Measurements from ENCODE around the gene GPR139.

Gene GPR139

DNA sequence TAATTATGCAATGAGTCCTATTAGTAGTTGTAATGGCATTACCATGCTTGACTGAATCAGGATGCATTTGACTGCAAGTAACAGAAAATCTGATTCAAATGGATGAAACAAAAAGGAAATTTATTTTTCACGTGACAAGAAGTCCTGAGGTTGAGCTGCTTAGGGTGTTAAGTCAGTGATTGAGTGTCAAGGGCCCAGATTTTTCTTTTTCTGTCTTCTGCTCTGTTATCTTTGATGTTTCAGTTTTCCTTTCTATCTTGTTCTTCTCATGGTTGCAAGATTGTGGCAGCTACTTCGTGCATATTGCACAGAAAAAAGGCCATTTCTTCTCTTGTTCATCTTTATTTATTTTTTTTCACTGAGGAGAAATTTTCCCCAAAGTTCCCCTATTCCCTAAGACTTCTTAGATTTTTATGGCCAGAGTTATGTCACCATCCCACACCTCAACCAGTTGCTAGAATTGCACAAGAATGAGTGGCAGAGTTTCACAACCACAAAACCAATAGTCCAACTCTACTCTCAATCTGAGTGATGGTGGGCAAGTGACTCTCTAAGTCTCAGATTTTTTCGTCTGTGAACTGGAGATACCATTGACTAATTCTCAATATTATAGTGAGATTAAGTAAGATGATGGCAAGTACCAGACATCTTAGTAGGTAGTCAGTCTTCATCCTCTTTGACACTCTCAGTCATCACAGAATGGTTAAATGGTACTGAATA lies 15.7 kb upstream of the GPR139 start:
- H2AFZ ChIP-seq (ENCODE audit: low read length, unreplicated experiment) = no peak overlapping the region
- H3K36me3 ChIP-seq (ENCODE audit: insufficient read depth, low read length) = no peaks in the 10 kb centered on the region
- H3K79me2 ChIP-seq (ENCODE audit: control insufficient read depth, insufficient read depth, low read length, unreplicated experiment) = no peaks in the 10 kb centered on the region
- 0 out of 2 replicates have a peak, but pooled peaks cover 8% of the 10 kb centered on the region for H3K27me3 ChIP-seq (ENCODE audit: insufficient read depth, low read length)
- no peak overlapping the region for H3K27ac ChIP-seq (ENCODE audit: low read depth, low read length)
- H3K4me1 ChIP-seq (ENCODE audit: control insufficient read depth, insufficient read depth, low read length, unreplicated experiment) = no peaks in the 10 kb centered on the region
- H3K4me3 ChIP-seq (ENCODE audit: low read depth, low read length) = no peak overlapping the region

DNA sequence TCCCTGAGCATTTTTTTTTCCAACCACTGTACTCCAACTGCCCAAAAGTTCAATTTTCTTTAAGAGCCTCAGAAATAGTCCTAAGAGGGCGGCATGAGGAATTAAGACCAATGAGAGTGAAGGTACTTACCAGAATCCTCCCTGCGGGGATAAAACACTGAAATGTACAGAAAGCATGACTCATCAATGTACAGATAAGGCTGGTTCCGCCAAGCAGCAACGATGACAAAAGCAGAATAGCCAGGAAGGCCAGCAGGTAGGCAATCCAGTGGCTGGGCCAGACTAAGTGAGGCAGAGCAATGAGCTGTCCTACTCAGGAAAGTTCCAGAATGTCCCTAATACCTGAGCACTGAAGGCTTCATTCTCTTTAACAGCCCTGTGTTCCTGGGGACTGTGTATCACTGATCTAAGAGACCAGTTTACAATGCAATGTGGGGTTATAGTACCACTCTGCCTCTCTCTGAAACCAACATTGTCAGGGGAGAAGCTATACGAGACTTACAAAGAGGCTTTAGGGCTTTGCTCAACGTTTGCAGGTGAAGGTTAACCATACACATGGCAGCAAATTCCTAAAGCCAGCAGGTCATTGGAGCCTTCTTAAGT lies 11.0 kb upstream of the GPR139 start:
- Histone ChIP-seq H3K4me3 (ENCODE audit: low read depth, low read length) (no peak overlapping the region), H3K27ac (ENCODE audit: low read depth, low read length) (no peak overlapping the region), H3K4me1 (ENCODE audit: control insufficient read depth, insufficient read depth, low read length, unreplicated experiment) (no peaks in the 10 kb centered on the region), H2AFZ (ENCODE audit: low read length, unreplicated experiment) (no peak overlapping the region), H3K36me3 (ENCODE audit: insufficient read depth, low read length) (no peaks in the 10 kb centered on the region), H3K27me3 (ENCODE audit: insufficient read depth, low read length) (0 out of 2 replicates have a peak, but pooled peaks cover 9% of the 10 kb centered on the region), H3K79me2 (ENCODE audit: control insufficient read depth, insufficient read depth, low read length, unreplicated experiment) (no peaks in the 10 kb centered on the region)

DNA sequence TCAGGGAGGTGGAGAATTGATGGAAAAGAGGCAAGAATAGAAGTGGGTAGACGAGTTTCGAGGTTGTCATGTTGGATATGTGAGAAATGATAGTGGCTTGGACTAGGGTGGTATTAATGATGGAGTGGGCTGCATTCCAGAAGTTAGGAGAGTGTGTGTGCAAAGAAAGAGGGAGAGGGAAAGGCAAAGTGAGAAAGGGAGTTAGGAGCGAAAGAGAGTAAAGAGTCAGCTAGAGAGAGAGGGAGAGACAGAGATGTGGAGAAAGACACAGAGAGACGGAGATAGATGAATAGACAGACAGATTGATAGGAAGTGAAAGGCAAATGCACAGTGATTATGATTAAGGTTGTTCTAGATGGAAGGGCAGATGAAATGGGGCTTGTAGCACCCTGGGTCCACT lies 5.4 kb upstream of the GPR139 start:
- H3K27ac ChIP-seq (ENCODE audit: low read depth, low read length) = no peak overlapping the region
- no peak overlapping the region for H3K4me3 ChIP-seq (ENCODE audit: low read depth, low read length)
- no peak overlapping the region for H2AFZ ChIP-seq (ENCODE audit: low read length, unreplicated experiment)
- H3K4me1 ChIP-seq (ENCODE audit: control insufficient read depth, insufficient read depth, low read length, unreplicated experiment) = no peaks in the 10 kb centered on the region
- H3K79me2 ChIP-seq (ENCODE audit: control insufficient read depth, insufficient read depth, low read length, unreplicated experiment) = no peaks in the 10 kb centered on the region
- no peaks in the 10 kb centered on the region for H3K36me3 ChIP-seq (ENCODE audit: insufficient read depth, low read length)
- peaks cover 21% of the 10 kb centered on the region; the same call in 1 of the 2 replicates for H3K27me3 ChIP-seq (ENCODE audit: insufficient read depth, low read length)

DNA sequence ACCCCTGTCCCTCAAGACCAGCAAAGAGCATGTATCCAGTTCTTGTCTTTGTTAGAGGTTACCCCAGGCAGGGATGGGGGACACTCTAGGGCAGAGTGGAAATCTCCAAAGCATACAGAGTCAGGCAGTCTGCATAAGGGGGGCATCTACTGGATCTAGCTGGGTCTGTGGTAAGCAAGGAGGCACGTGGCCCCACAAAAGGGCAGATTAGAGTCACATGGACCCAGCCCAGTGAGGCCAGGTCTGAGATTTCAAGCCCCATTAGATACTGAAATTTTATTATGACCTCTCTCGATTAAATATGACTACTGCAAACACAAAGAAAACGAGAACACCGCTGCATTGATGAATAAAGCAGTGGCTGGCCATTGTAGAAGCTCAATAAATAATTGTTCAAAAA lies 1.6 kb upstream of the GPR139 start:
- H3K27ac ChIP-seq (ENCODE audit: low read depth, low read length) = no peak overlapping the region
- no peak overlapping the region for H3K4me3 ChIP-seq (ENCODE audit: low read depth, low read length)
- no peaks in the 10 kb centered on the region for H3K79me2 ChIP-seq (ENCODE audit: control insufficient read depth, insufficient read depth, low read length, unreplicated experiment)
- no peaks in the 10 kb centered on the region for H3K4me1 ChIP-seq (ENCODE audit: control insufficient read depth, insufficient read depth, low read length, unreplicated experiment)
- peaks cover 51% of the 10 kb centered on the region for H3K27me3 ChIP-seq (ENCODE audit: insufficient read depth, low read length)
- no peaks in the 10 kb centered on the region for H3K36me3 ChIP-seq (ENCODE audit: insufficient read depth, low read length)
- H2AFZ ChIP-seq (ENCODE audit: low read length, unreplicated experiment) = no peak overlapping the region

DNA sequence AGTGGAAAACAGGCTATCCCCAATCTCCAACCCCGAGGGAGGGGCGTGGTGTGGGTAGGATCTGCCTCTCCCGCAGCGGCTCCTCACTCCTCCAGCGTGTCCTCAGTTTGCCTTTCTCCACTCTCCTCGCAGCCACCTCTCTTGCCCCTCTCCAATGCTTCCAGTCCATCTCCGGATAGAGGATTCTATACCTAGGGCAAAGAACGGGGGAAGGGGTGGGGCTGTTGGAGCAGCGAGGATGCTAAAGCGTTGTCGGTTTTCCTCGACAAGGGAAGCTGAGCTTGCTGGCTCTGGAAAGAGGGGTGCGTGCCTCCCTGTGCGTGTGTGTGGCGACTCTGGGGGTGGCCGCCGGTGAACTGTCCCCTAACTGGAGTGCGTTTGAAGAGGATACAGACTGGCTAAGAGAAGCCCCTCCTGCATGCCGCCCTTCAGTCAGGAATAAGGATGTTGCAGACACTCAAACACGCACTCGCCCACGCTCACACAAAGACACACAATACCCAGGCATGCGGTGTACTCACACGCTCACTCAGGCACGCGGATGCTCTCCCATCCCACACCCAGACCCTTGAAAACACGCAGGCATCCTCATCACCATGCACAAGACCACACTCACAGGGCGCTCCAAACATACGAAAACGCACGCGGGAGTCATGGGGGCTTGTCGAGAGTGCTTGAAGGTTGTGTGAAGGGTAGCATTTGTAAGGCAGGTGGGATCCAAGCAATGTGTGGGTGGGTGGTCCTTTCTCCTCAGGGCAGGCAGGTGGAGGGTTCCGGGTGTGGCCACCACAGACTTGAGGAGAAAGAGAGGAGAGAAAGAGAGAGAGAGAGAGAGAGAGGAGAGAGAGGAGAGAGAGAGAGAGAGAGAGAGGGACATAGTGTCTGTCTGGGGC lies 655 bp upstream of the GPR139 start:
- Histone ChIP-seq H3K4me3 (ENCODE audit: low read depth, low read length) (no peak overlapping the region), H3K79me2 (ENCODE audit: control insufficient read depth, insufficient read depth, low read length, unreplicated experiment) (no peaks in the 10 kb centered on the region), H3K36me3 (ENCODE audit: insufficient read depth, low read length) (no peaks in the 10 kb centered on the region), H3K27ac (ENCODE audit: low read depth, low read length) (no peak overlapping the region), H3K27me3 (ENCODE audit: insufficient read depth, low read length) (peaks cover 52% of the 10 kb centered on the region), H2AFZ (ENCODE audit: low read length, unreplicated experiment) (no peak overlapping the region), H3K4me1 (ENCODE audit: control insufficient read depth, insufficient read depth, low read length, unreplicated experiment) (no peaks in the 10 kb centered on the region)

DNA sequence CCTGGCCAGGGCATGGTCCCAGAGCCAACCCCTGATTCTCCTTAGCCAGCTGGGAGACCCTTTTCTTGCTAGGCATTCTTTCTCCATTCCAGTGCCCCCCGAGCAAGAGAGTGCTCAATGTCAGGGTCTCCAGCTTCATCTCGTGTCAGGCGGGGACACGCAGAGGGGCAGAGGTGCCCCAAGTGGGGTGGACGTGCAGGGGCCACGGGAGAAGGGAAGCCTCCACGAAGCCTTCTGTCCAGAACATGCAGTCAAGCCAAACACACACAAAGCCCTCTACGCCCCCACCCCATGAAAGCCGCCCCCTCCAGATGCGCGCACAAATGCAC lies 852 bp downstream of the GPR139 start:
- Histone ChIP-seq H3K4me3 (ENCODE audit: low read depth, low read length) (no peak overlapping the region), H3K4me1 (ENCODE audit: control insufficient read depth, insufficient read depth, low read length, unreplicated experiment) (no peaks in the 10 kb centered on the region), H3K79me2 (ENCODE audit: control insufficient read depth, insufficient read depth, low read length, unreplicated experiment) (no peaks in the 10 kb centered on the region), H3K27ac (ENCODE audit: low read depth, low read length) (no peak overlapping the region), H3K36me3 (ENCODE audit: insufficient read depth, low read length) (no peaks in the 10 kb centered on the region), H2AFZ (ENCODE audit: low read length, unreplicated experiment) (no peak overlapping the region), H3K27me3 (ENCODE audit: insufficient read depth, low read length) (peaks cover 55% of the 10 kb centered on the region)

DNA sequence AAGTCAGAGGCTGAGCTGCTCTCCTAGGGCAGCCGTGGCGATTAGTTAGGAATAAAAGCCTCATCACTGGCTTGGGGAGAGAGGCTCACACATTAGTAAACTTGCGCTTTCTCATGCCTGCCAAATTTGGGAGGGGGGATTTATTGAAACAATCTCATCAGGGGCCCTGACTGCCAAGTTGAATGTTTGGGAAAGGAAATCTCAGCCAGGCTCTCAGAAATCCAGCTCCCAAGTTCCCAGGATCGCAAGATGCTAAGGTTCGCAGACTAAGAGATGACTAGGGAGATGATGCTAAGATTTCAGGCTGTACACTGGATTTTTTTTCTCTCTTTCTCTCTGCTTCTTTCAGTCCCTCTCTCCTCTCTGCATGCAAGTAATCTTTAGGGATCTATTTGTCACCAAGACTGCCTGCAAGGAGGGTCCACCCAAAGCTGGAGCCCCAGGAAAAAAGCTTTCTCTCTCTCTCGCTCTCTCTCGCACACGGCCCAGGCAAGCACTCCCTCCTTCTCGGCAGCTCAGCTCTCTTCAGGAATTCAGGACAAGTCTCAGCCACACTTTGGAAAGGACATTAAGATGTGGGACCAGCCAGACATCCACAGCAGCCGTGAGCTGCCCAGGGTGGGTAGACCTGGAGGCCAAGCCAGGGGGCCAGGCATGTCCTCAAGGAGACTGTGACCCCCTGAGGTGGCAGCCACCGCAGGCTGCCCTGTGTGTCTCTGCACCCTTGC lies 1.4 kb downstream of the GPR139 start:
- no peaks in the 10 kb centered on the region for H3K36me3 ChIP-seq (ENCODE audit: insufficient read depth, low read length)
- no peaks in the 10 kb centered on the region for H3K4me1 ChIP-seq (ENCODE audit: control insufficient read depth, insufficient read depth, low read length, unreplicated experiment)
- no peak overlapping the region for H2AFZ ChIP-seq (ENCODE audit: low read length, unreplicated experiment)
- H3K79me2 ChIP-seq (ENCODE audit: control insufficient read depth, insufficient read depth, low read length, unreplicated experiment) = no peaks in the 10 kb centered on the region
- no peak overlapping the region for H3K27ac ChIP-seq (ENCODE audit: low read depth, low read length)
- no peak overlapping the region for H3K4me3 ChIP-seq (ENCODE audit: low read depth, low read length)
- peaks cover 55% of the 10 kb centered on the region for H3K27me3 ChIP-seq (ENCODE audit: insufficient read depth, low read length)

DNA sequence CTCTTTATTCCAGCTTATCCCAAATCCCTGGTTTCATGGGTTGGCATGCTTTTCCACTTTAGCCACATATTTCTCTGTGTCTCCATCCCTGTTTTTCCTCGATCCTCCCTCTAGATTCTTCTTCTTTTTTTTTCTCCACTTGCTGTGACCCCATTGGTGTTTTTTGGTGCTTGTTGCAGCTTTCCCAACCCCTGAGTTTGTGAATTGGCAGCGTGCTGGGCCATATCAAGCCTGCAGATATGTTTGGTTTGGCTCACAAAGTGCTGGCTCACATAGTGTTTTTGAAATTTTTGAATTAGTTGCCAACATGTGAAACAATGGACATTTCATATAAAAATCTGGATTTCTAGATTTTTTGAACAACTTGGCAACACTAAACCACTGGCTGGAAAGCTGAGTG lies 8.8 kb downstream of the GPR139 start:
- no peak overlapping the region for H3K4me3 ChIP-seq (ENCODE audit: low read depth, low read length)
- 0 out of 2 replicates have a peak, but pooled peaks cover 4% of the 10 kb centered on the region for H3K27me3 ChIP-seq (ENCODE audit: insufficient read depth, low read length)
- H3K79me2 ChIP-seq (ENCODE audit: control insufficient read depth, insufficient read depth, low read length, unreplicated experiment) = no peaks in the 10 kb centered on the region
- no peak overlapping the region for H2AFZ ChIP-seq (ENCODE audit: low read length, unreplicated experiment)
- H3K27ac ChIP-seq (ENCODE audit: low read depth, low read length) = no peak overlapping the region
- no peaks in the 10 kb centered on the region for H3K4me1 ChIP-seq (ENCODE audit: control insufficient read depth, insufficient read depth, low read length, unreplicated experiment)
- H3K36me3 ChIP-seq (ENCODE audit: insufficient read depth, low read length) = no peaks in the 10 kb centered on the region

DNA sequence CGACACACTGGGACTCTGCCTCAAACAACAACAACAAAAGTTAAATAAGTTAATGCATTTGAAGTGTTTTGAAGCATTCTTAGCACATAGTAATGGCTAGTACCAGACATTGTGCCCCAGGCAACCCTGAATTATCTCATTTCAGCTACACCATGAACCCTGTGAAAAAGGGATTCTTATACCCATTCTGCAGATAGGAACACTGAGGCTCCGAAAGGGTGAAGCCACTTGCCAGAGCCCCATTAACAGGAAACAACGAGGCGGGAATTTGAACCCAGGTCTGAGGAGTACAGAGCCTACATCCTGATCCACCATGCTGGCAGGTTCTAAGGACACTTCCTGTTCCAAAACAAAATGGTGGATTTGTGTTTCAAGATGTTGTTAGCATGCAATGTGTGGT lies 9.2 kb downstream of the GPR139 start:
- no peak overlapping the region for H2AFZ ChIP-seq (ENCODE audit: low read length, unreplicated experiment)
- H3K27ac ChIP-seq (ENCODE audit: low read depth, low read length) = no peak overlapping the region
- H3K36me3 ChIP-seq (ENCODE audit: insufficient read depth, low read length) = no peaks in the 10 kb centered on the region
- no peak overlapping the region for H3K4me3 ChIP-seq (ENCODE audit: low read depth, low read length)
- no peaks in the 10 kb centered on the region for H3K79me2 ChIP-seq (ENCODE audit: control insufficient read depth, insufficient read depth, low read length, unreplicated experiment)
- 0 out of 2 replicates have a peak, but pooled peaks cover 4% of the 10 kb centered on the region for H3K27me3 ChIP-seq (ENCODE audit: insufficient read depth, low read length)
- H3K4me1 ChIP-seq (ENCODE audit: control insufficient read depth, insufficient read depth, low read length, unreplicated experiment) = no peaks in the 10 kb centered on the region

DNA sequence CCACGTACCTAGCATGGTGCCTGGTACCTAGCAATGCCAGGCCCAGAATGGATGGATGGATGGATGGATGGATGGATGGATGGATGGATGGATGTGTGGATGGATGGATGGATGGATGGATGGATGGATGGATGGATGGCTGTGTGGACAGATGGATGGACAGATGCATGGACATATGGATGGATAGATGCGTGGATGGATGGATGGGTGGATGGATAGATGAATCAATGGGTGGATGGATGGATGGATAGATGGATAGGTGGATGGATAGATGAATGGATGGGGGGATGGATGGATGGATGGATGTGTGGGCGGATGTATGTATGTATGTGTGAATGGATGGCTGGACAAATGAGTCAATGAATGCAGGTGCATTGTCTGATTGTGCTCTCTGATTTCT lies 12.6 kb downstream of the GPR139 start:
- no peaks in the 10 kb centered on the region for H3K36me3 ChIP-seq (ENCODE audit: insufficient read depth, low read length)
- H3K4me1 ChIP-seq (ENCODE audit: control insufficient read depth, insufficient read depth, low read length, unreplicated experiment) = no peaks in the 10 kb centered on the region
- H3K27ac ChIP-seq (ENCODE audit: low read depth, low read length) = no peak overlapping the region
- H3K79me2 ChIP-seq (ENCODE audit: control insufficient read depth, insufficient read depth, low read length, unreplicated experiment) = no peaks in the 10 kb centered on the region
- no peak overlapping the region for H3K4me3 ChIP-seq (ENCODE audit: low read depth, low read length)
- no peaks in the 10 kb centered on the region for H3K27me3 ChIP-seq (ENCODE audit: insufficient read depth, low read length)
- no peak overlapping the region for H2AFZ ChIP-seq (ENCODE audit: low read length, unreplicated experiment)
